HepG2 (cell line): Measurements from ENCODE around the gene INAFM2. TPM values are rescaled to one million over a fixed set of nuclear protein-coding genes. Genes with fewer than 3 reads are reported as not detected.
A peak's percentile ranks its signal among the peaks of the same experiment; 100 is the strongest.

ENCODE experiments used
- ARID4A ChIP-seq: sonication (generic); formaldehyde crosslinking; IDR thresholded peaks from 2 replicates; pipeline ENCODE4 v1.5.0; 2020; ENCODE audit warnings: mild to moderate bottlenecking, missing genetic modification reagents, borderline replicate concordance
- CHD2 ChIP-seq: IDR thresholded peaks from 2 replicates; pipeline ENCODE4 v1.6.1; 2011; ENCODE audit warnings: low read depth, low read length, improper control_type of control experiment
- FOXA1 ChIP-seq, 2 experiments: fragments of 450-650 bp in 1 of 2; sonication (generic) in 1 of 2; formaldehyde crosslinking in 1 of 2; IDR thresholded peaks; 2 replicates each; pipeline versions ENCODE4 v1.4.0 to v1.6.1; 2016 to 2020; ENCODE audit warnings: missing genetic modification reagents in 1 of 2
- FOXO1 ChIP-seq: sonication (generic); formaldehyde crosslinking; IDR thresholded peaks from 2 replicates; pipeline ENCODE4 v1.4.0; 2020; ENCODE audit warnings: missing genetic modification reagents
- KLF11 ChIP-seq: IDR thresholded peaks from 2 replicates; pipeline ENCODE4 v1.6.1; 2016; ENCODE audit warnings: missing compliant biosample characterization
- KLF9 ChIP-seq: IDR thresholded peaks from 2 replicates; pipeline ENCODE4 v1.6.1; 2016; ENCODE audit warnings: low read depth
- MAFF ChIP-seq: IDR thresholded peaks from 2 replicates; pipeline ENCODE4 v1.6.1; 2011; ENCODE audit warnings: low read depth, low read length, improper control_type of control experiment
- NCOA5 ChIP-seq: sonication (generic); formaldehyde crosslinking; IDR thresholded peaks from 2 replicates; pipeline ENCODE4 v1.4.0; 2020; ENCODE audit warnings: missing genetic modification reagents
- NFE2L2 ChIP-seq: fragments of 150-350 bp; IDR thresholded peaks from 2 replicates; pipeline ENCODE4 v1.6.1; 2014; ENCODE audit warnings: low read length
- NFIB ChIP-seq: sonication (generic); formaldehyde crosslinking; IDR thresholded peaks from 2 replicates; pipeline ENCODE4 v1.9.0; 2021; ENCODE audit warnings: missing genetic modification reagents, mild to moderate bottlenecking, borderline replicate concordance
- RBM39 ChIP-seq: fragments of 200-400 bp; formaldehyde crosslinking; IDR thresholded peaks from one replicate; pipeline ENCODE4 v1.6.1; 2018; ENCODE audit warnings: antibody characterized with exemption, mild to moderate bottlenecking, low read depth, low read length; ENCODE audit not compliant: poor library complexity, severe bottlenecking
- ZNF326 ChIP-seq: sonication (generic); formaldehyde crosslinking; IDR thresholded peaks from 2 replicates; pipeline ENCODE4 v1.4.0; 2020; ENCODE audit warnings: missing genetic modification reagents, borderline replicate concordance
- ZNF510 ChIP-seq: sonication (generic); formaldehyde crosslinking; IDR thresholded peaks from 2 replicates; pipeline ENCODE4 v1.4.0; 2020; ENCODE audit warnings: low read depth, mild to moderate bottlenecking, missing genetic modification reagents
- ZSCAN22 ChIP-seq: sonication (generic); formaldehyde crosslinking; IDR thresholded peaks from 2 replicates; pipeline ENCODE4 v1.4.0; 2020; ENCODE audit warnings: mild to moderate bottlenecking, missing genetic modification reagents
- polyA plus RNA-seq, 8 experiments: library from polyadenylated mRNA; depleted of rRNA in 3 of 8; stranded (reverse) in 7 of 8; unstranded in 1 of 8; fragments of >200 nt; fragmentation: Illumina TruSeq in 4 of 8; extraction: Trizol in 4 of 8; gene quantifications; 2 replicates each; pipeline versions ENCODE4 v1.2.1 to v1.2.3, GENCODE V29; 2011 to 2016; ENCODE audit warnings: low read depth in 4 of 8, missing spikeins in 1 of 8, mixed read lengths in 1 of 8; ENCODE audit not compliant: insufficient read depth in 1 of 8
- total RNA-seq, 5 experiments: library from RNA; depleted of rRNA; stranded (reverse); fragments of >200 nt; fragmentation: Illumina TruSeq; extraction: Trizol; gene quantifications; 2 replicates each; pipeline ENCODE4 v1.2.3, GENCODE V29; 2016; ENCODE audit warnings: low read depth in 1 of 5
- TF ChIP-seq, protein P1 (sequence below): sonication (generic); formaldehyde crosslinking; IDR thresholded peaks from 2 replicates; pipeline ENCODE4 v1.4.0; 2020; ENCODE audit warnings: missing genetic modification reagents
- TF ChIP-seq, protein P2 (sequence below): sonication (generic); formaldehyde crosslinking; IDR thresholded peaks from 2 replicates; pipeline ENCODE4 v1.5.0; 2020; ENCODE audit warnings: missing genetic modification reagents
- TF ChIP-seq, protein P3 (sequence below): sonication (generic); formaldehyde crosslinking; conservative IDR thresholded peaks from 2 replicates; pipeline ENCODE4 v1.4.0; 2020; ENCODE audit warnings: mild to moderate bottlenecking, missing genetic modification reagents, moderate library complexity

The INAFM2 gene
- total and polyA plus RNA-seq, 2 of the 13 experiments (the other 11 are each of a cell fraction or from before 2014, with no cell fraction given) = 5.5 to 6.5 TPM

DNA sequence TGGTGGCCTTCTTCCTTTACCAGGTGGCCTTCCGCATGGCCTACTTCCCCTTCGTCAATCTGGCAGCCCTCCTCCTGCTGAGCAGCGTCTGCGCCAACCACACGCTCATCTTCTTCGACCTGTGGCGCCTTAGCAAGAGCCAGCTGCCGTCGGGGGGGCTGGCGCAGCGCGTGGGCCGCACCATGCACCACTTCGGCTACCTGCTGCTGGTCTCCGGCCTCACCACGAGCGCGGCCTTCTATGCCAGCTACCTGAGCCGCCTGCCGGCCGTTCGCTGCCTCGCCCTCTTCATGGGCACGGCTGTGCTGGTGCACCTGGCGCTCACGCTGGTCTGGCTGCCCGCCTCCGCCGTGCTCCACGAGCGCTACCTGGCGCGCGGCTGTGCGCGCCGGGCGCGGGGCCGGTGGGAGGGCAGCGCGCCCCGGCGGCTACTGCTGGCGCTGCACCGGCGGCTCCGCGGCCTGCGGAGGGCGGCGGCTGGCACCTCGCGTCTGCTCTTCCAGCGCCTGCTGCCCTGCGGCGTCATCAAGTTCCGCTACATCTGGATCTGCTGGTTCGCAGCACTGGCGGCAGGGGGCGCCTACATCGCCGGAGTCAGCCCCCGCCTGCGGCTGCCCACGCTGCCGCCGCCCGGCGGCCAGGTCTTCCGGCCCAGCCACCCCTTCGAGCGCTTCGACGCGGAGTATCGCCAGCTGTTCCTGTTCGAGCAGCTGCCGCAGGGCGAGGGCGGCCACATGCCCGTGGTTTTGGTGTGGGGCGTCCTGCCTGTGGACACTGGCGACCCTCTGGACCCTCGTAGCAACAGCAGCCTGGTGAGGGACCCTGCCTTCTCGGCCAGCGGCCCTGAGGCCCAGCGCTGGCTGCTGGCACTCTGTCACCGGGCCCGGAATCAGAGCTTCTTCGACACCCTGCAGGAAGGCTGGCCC, 44.5 kb downstream of the INAFM2 start (continued):
- TF ChIP-seq, protein P1, sequence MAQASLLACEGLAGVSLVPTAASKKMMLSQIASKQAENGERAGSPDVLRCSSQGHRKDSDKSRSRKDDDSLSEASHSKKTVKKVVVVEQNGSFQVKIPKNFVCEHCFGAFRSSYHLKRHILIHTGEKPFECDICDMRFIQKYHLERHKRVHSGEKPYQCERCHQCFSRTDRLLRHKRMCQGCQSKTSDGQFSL (CRISPR knock-in tag) = 0 out of 2 replicates have a peak, but pooled peaks have one; percentile 52
- TF ChIP-seq, protein P2, sequence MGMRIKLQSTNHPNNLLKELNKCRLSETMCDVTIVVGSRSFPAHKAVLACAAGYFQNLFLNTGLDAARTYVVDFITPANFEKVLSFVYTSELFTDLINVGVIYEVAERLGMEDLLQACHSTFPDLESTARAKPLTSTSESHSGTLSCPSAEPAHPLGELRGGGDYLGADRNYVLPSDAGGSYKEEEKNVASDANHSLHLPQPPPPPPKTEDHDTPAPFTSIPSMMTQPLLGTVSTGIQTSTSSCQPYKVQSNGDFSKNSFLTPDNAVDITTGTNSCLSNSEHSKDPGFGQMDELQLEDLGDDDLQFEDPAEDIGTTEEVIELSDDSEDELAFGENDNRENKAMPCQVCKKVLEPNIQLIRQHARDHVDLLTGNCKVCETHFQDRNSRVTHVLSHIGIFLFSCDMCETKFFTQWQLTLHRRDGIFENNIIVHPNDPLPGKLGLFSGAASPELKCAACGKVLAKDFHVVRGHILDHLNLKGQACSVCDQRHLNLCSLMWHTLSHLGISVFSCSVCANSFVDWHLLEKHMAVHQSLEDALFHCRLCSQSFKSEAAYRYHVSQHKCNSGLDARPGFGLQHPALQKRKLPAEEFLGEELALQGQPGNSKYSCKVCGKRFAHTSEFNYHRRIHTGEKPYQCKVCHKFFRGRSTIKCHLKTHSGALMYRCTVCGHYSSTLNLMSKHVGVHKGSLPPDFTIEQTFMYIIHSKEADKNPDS (CRISPR knock-in tag) = no peak
- TF ChIP-seq ZSCAN22 (CRISPR knock-in tag) (peak; percentile 76; the same call in 1 of the 2 replicates), FOXA1 (IDR thresholded peaks at IDR 0.05) (no peak), FOXA1 (CRISPR knock-in tag; IDR thresholded peaks at IDR 0.05) (no peak), ARID4A (CRISPR knock-in tag) (peak; percentile 63), NCOA5 (no peak), KLF11 (peak; percentile 74; the same call in 1 of the 2 replicates), NFE2L2 (no peak), KLF9 (CRISPR knock-in tag) (peak; percentile 83; the same call in 1 of the 2 replicates), ZNF510 (CRISPR knock-in tag) (peak; percentile 74; the same call in 1 of the 2 replicates), NFIB (no peak), MAFF (no peak), FOXO1 (peak; percentile 55; the same call in 1 of the 2 replicates), CHD2 (no peak), RBM39 (peak; percentile 58), ZNF326 (no peak)
- TF ChIP-seq, protein P3, sequence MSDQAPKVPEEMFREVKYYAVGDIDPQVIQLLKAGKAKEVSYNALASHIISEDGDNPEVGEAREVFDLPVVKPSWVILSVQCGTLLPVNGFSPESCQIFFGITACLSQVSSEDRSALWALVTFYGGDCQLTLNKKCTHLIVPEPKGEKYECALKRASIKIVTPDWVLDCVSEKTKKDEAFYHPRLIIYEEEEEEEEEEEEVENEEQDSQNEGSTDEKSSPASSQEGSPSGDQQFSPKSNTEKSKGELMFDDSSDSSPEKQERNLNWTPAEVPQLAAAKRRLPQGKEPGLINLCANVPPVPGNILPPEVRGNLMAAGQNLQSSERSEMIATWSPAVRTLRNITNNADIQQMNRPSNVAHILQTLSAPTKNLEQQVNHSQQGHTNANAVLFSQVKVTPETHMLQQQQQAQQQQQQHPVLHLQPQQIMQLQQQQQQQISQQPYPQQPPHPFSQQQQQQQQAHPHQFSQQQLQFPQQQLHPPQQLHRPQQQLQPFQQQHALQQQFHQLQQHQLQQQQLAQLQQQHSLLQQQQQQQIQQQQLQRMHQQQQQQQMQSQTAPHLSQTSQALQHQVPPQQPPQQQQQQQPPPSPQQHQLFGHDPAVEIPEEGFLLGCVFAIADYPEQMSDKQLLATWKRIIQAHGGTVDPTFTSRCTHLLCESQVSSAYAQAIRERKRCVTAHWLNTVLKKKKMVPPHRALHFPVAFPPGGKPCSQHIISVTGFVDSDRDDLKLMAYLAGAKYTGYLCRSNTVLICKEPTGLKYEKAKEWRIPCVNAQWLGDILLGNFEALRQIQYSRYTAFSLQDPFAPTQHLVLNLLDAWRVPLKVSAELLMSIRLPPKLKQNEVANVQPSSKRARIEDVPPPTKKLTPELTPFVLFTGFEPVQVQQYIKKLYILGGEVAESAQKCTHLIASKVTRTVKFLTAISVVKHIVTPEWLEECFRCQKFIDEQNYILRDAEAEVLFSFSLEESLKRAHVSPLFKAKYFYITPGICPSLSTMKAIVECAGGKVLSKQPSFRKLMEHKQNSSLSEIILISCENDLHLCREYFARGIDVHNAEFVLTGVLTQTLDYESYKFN (CRISPR knock-in tag) = no peak
